ENCODE measurements around the gene TOLLIP. TPM values are rescaled to one million over a fixed set of nuclear protein-coding genes. Genes with fewer than 3 reads are reported as not detected.

Gene TOLLIP
- total and polyA plus RNA-seq, 2 experiments from 2014 or later: 39.0 to 58.7 TPM

- no peaks in the 10 kb centered on the region for H3K27me3 ChIP-seq
- DNase-seq (ENCODE audit: low read depth in 1 of 2, low spot score in 1 of 2): no peak
- H3K27ac ChIP-seq: no peak overlapping the region
- no peak for TF ChIP-seq CTCF (IDR thresholded peaks at IDR 0.05; ENCODE audit: low read depth, low read length)
- no peaks in the 10 kb centered on the region for H3K9me3 ChIP-seq (ENCODE audit: low read depth)
- H3K4me1 ChIP-seq (ENCODE audit: low read depth): no peaks in the 10 kb centered on the region
- H3K4me3 ChIP-seq: no peak overlapping the region
- H3K36me3 ChIP-seq: no peaks in the 10 kb centered on the region
These were observed 75.2 kb downstream of the TOLLIP start for GRCh38 chr11:1234054-1234720.

GRCh38 chr11:1233351-1234053 lies 75.9 kb downstream of the TOLLIP start:
- H3K4me1 ChIP-seq (ENCODE audit: low read depth): no peaks in the 10 kb centered on the region
- no peaks in the 10 kb centered on the region for H3K27me3 ChIP-seq
- H3K27ac ChIP-seq: no peak overlapping the region
- no peak overlapping the region for H3K4me3 ChIP-seq
- no peaks in the 10 kb centered on the region for H3K9me3 ChIP-seq (ENCODE audit: low read depth)
- no peaks in the 10 kb centered on the region for H3K36me3 ChIP-seq
- DNase-seq (ENCODE audit: low read depth in 1 of 2, low spot score in 1 of 2): no peak
- no peak for TF ChIP-seq CTCF (IDR thresholded peaks at IDR 0.05; ENCODE audit: low read depth, low read length)

GRCh38 chr11:1232883-1233321 lies 76.5 kb downstream of the TOLLIP start:
- Histone ChIP-seq H3K27ac (no peak overlapping the region), H3K9me3 (ENCODE audit: low read depth) (no peaks in the 10 kb centered on the region), H3K4me1 (ENCODE audit: low read depth) (no peaks in the 10 kb centered on the region), H3K27me3 (no peaks in the 10 kb centered on the region), H3K4me3 (no peak overlapping the region), H3K36me3 (no peaks in the 10 kb centered on the region)
- TF ChIP-seq CTCF (IDR thresholded peaks at IDR 0.05; ENCODE audit: low read depth, low read length): no peak
- no peak for DNase-seq (ENCODE audit: low read depth in 1 of 2, low spot score in 1 of 2)

GRCh38 chr11:1232021-1232882 lies 77.2 kb downstream of the TOLLIP start:
- Histone ChIP-seq H3K27me3 (no peaks in the 10 kb centered on the region), H3K4me1 (ENCODE audit: low read depth) (no peaks in the 10 kb centered on the region), H3K9me3 (ENCODE audit: low read depth) (no peaks in the 10 kb centered on the region), H3K36me3 (no peaks in the 10 kb centered on the region), H3K4me3 (no peak overlapping the region), H3K27ac (no peak overlapping the region)
- DNase-seq (ENCODE audit: low read depth in 1 of 2, low spot score in 1 of 2): no peak
- TF ChIP-seq CTCF (IDR thresholded peaks at IDR 0.05; ENCODE audit: low read depth, low read length): no peak

GRCh38 chr11:1231396-1232020 lies 77.9 kb downstream of the TOLLIP start:
- no peak for TF ChIP-seq CTCF (IDR thresholded peaks at IDR 0.05; ENCODE audit: low read depth, low read length)
- DNase-seq (ENCODE audit: low read depth in 1 of 2, low spot score in 1 of 2): no peak
- H3K36me3 ChIP-seq: no peaks in the 10 kb centered on the region
- H3K27ac ChIP-seq: no peak overlapping the region
- no peaks in the 10 kb centered on the region for H3K27me3 ChIP-seq
- no peaks in the 10 kb centered on the region for H3K9me3 ChIP-seq (ENCODE audit: low read depth)
- H3K4me3 ChIP-seq: no peak overlapping the region
- no peaks in the 10 kb centered on the region for H3K4me1 ChIP-seq (ENCODE audit: low read depth)
